Ovary (tissue), 10 donors: ENCODE results near the gene C1orf198. TPM values are rescaled to one million over a fixed set of nuclear protein-coding genes. Genes with fewer than 3 reads are reported as not detected.
A peak's percentile ranks its signal among the peaks of the same experiment; 100 is the strongest.

Experiments
- DNase-seq, 5 donors: peaks; one replicate each; pipeline ENCODE4 v3.0.0-alpha.2; 2019 to 2020
- H3K27ac ChIP-seq, 2 donors: fragments of 200-600 bp; one replicate each; pipeline versions ENCODE4 v1.5.1 to v1.8.0; 2019 to 2022
- H3K27me3 ChIP-seq: fragments of 200-600 bp; one replicate; pipeline ENCODE4 v1.8.0; 2022
- H3K36me3 ChIP-seq: fragments of 200-600 bp; sonication (generic); one replicate; pipeline ENCODE4 v1.5.1; 2019
- H3K4me1 ChIP-seq: one replicate; pipeline ENCODE4 v1.8.1; 2013; ENCODE audit warnings: mild to moderate bottlenecking, moderate library complexity; ENCODE audit not compliant: insufficient read depth
- H3K4me3 ChIP-seq: fragments of 200-600 bp; sonication (generic); one replicate; pipeline ENCODE4 v1.5.1; 2017
- H3K9me3 ChIP-seq, 2 donors: fragments of 200-600 bp in 1 of 2; sonication (generic) in 1 of 2; one replicate each; pipeline versions ENCODE4 v1.5.1 to v1.8.1; 2013 to 2019; ENCODE audit warnings: mild to moderate bottlenecking in 1 of 2, moderate library complexity in 1 of 2
- EP300 ChIP-seq: sonication (generic); formaldehyde crosslinking; IDR thresholded peaks from one replicate; pipeline ENCODE4 v1.6.1; 2017; ENCODE audit warnings: antibody characterized with exemption
- POLR2A ChIP-seq: fragments of 450-650 bp; IDR thresholded peaks from one replicate; pipeline ENCODE4 v1.6.1; 2017; ENCODE audit warnings: antibody characterized with exemption, mild to moderate bottlenecking, moderate library complexity
- WGBS, 3 donors: extraction: QIAGEN DNeasy Blood & Tissue Kit in 1 of 3; methylation state at CpG; one replicate each; pipeline versions ENCODE4 v1.1.5 to v1.1.7; 2013 to 2017; 5-methylcytosine and 5-hydroxymethylcytosine counted together
- intact Hi-C, 4 donors: fragments of 100-400 bp; cut with DNase I; formaldehyde crosslinking; loops; one replicate each; pipeline versions ENCODE4 v1.11.0 to v1.15.1; 2022 to 2023
- long read RNA-seq, 3 donors: library from polyadenylated mRNA in 2 of 3; unstranded in 2 of 3; transcript quantifications; one replicate each; pipeline ENCODE4 v2.0.0 and lab custom pipeline, GENCODE V29; 2021 to 2026
- polyA plus RNA-seq, 2 donors: library from polyadenylated mRNA; stranded (reverse); fragments of 200-250 nt in 1 of 2; fragments of 350-450 nt in 1 of 2; fragmentation: Illumina TruSeq in 1 of 2; extraction: RNeasy Lipid Tissue Mini Kit (QIAGEN cat#74804) in 1 of 2; gene quantifications; one replicate each; pipeline ENCODE4 v1.2.3, GENCODE V29; 2013 to 2014
- total RNA-seq, 7 donors: library from RNA; depleted of rRNA in 2 of 7; stranded (reverse); fragments of >200 nt in 2 of 7; fragmentation: NEBNext Ultra II Directional in 3 of 7; extraction: Animal tissue kit (Norgen Biotek cat#: 25700) in 3 of 7; gene quantifications; one replicate each; pipeline versions ENCODE4 v1.1.0 to v1.2.4, GENCODE V29; 2016 to 2023
- TF ChIP-seq, protein P1 (sequence below), 3 donors: fragments of 450-650 bp in 2 of 3; fragments of 200-600 bp in 1 of 3; IDR thresholded peaks; one replicate each; pipeline versions ENCODE4 v1.5.1 to v1.8.0; 2016 to 2022; ENCODE audit warnings: antibody characterized with exemption in 3 of 3, mild to moderate bottlenecking in 1 of 3
- donor health status: DM: no; HTN: no; CAD: no; lungs with moderate emphysema.
- donor health status: DM: no; HTN: no; CAD: no.
- donor health status: Bipolar disorder and iron deficiency.
- donor health status: DM: yes; HTN: yes; CAD: no.
- donor health status: DM: no; HTN: no; CAD: no.
- donor health status: DM: yes; HTN: yes; CAD: no.

C1orf198 gene, protein sequence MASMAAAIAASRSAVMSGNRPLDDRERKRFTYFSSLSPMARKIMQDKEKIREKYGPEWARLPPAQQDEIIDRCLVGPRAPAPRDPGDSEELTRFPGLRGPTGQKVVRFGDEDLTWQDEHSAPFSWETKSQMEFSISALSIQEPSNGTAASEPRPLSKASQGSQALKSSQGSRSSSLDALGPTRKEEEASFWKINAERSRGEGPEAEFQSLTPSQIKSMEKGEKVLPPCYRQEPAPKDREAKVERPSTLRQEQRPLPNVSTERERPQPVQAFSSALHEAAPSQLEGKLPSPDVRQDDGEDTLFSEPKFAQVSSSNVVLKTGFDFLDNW
- total RNA-seq (10 to 100 TPM; 36.7 to 60.8 (median 43.4) TPM), polyA plus RNA-seq (10 to 100 TPM; 34.0 to 58.3 TPM)
- long read RNA-seq, donor 1, transcript C1orf198-201 (4 exons, 3,858 nt): major isoform, 20 of 39 reads
- long read RNA-seq, donor 1, partial matches to known transcripts: 3 of 39 reads
- long read RNA-seq, donor 1, other reads (novel, unspliced or antisense): 16 of 39 reads
- long read RNA-seq, donor 2, transcript C1orf198-201 (4 exons, 3,858 nt): major isoform, 18 of 18 reads
- long read RNA-seq, donor 2, partial matches to known transcripts: 0 of 18 reads
- long read RNA-seq, donor 2, other reads (novel, unspliced or antisense): 0 of 18 reads
- long read RNA-seq, donor 3, transcript C1orf198-201 (4 exons, 3,858 nt): major isoform, 152 of 181 reads
- long read RNA-seq, donor 3, partial matches to known transcripts: 9 of 181 reads
- long read RNA-seq, donor 3, other reads (novel, unspliced or antisense): 20 of 181 reads

DNA sequence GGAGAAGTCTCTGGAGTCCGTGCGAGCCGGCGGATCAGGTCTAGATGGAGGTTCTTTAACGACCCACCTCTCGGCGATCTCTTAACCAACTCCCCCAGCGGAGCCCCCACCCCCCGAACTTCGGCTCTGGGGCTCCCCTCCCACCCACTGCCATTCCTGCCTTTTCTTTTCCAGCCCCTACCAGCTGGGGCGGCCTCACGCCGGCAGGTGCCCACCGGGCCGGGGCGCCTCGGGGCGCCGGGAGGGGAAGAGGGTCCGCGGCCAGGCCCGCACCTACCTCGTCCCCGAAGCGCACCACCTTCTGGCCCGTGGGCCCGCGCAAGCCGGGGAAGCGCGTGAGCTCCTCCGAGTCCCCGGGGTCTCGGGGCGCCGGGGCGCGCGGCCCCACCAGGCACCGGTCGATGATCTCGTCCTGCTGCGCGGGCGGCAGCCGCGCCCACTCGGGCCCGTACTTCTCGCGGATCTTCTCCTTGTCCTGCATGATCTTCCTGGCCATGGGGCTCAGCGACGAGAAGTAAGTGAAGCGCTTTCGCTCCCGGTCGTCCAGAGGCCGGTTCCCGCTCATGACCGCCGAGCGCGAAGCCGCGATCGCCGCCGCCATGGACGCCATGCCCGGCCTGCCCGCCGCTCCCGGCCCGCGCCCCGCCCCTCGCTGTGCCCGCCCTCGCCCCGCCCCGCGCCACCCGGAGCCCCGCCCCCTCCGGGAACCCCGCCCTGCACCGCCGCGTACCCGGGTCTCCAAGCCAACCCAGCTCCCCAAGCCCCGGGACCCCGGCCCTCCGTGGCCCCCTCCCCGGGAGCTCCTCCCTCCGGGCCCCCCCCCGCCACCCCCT, at the start of gene C1orf198:
C1orf198 (minus strand) TSS at position 619 of the 833 bp plus-strand sequence; CDS start at position 610, 9 bp downstream.
- Histone ChIP-seq H3K9me3 (no peaks in the 10 kb centered on the region), H3K36me3 (no peaks in the 10 kb centered on the region), H3K27ac (peak within 1 kb of the TSS; percentile 54 to 69), H3K4me3 (peak within 1 kb of the TSS; percentile 90), H3K27me3 (no peaks in the 10 kb centered on the region), H3K4me1 (peaks cover 26% of the 10 kb centered on the region)
- peak; percentile 70 to 88 (median 85) for DNase-seq
- intact Hi-C loops: loop anchor here in 1 of 4 donors (10.0 kb wide), 1 partner anchor 63 kb away; no protein-coding TSS in a partner anchor
- peak; percentile 47 for TF ChIP-seq POLR2A
- TF ChIP-seq EP300: no peak
- WGBS, 3 donors: 0 to 1% (median 0%) methylated on average over 52 to 96 of the region's 96 CpGs

DNA sequence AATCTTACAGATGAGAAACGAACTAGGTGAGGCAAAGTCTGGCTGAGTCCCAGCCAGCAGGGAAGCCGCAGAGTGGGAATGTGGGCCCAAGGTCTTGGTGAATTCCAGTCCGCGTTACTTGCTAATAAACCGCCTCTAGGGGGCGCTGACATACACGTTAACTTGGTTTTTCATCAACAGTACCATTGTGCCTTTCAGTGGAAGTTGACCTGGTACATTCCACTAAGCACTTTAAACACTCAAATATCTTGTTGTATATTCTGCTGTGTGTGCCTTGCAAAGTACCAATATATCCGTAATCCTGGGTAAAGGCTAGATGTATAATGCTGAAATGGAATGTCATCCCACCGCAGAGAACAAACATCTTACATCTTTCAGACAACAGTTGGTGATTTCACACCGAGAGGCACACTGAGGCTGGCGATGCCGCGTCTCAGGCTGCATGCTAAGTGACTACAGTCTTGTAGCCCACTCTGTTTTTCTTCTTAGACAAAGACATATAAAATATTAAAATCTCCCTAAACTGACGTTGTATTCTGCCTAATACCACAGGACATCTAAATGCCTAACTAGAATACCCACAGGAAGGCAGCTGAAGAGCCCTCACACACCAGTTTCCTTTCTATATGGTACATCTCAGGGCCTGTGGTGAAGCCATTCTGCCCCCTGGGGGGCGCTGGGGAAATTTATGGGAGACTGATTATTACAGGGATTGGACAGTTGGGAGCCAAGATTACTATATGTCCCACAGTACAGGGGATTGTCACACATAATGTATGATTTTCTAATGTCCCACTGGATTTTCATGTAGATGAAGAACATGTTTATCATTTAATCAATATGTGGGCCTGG, 49.2 kb upstream of the C1orf198 start:
- Histone ChIP-seq H3K4me1 (peaks cover 1% of the 10 kb centered on the region), H3K9me3 (no peaks in the 10 kb centered on the region), H3K4me3 (no peak overlapping the region), H3K27ac (no peak overlapping the region), H3K27me3 (no peaks in the 10 kb centered on the region), H3K36me3 (no peaks in the 10 kb centered on the region)
- WGBS, 3 donors: 58 to 63% (median 61%) methylated on average over 15 of the region's 15 CpGs
- peak; percentile 33 to 70 (median 66) for DNase-seq
- TF ChIP-seq POLR2A (no peak), EP300 (no peak)
- TF ChIP-seq, protein P1, sequence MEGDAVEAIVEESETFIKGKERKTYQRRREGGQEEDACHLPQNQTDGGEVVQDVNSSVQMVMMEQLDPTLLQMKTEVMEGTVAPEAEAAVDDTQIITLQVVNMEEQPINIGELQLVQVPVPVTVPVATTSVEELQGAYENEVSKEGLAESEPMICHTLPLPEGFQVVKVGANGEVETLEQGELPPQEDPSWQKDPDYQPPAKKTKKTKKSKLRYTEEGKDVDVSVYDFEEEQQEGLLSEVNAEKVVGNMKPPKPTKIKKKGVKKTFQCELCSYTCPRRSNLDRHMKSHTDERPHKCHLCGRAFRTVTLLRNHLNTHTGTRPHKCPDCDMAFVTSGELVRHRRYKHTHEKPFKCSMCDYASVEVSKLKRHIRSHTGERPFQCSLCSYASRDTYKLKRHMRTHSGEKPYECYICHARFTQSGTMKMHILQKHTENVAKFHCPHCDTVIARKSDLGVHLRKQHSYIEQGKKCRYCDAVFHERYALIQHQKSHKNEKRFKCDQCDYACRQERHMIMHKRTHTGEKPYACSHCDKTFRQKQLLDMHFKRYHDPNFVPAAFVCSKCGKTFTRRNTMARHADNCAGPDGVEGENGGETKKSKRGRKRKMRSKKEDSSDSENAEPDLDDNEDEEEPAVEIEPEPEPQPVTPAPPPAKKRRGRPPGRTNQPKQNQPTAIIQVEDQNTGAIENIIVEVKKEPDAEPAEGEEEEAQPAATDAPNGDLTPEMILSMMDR (IDR thresholded peaks at IDR 0.05): peak in 2 of 3 donors; percentile 15 to 65
- intact Hi-C loops: loop anchor here (5.0 to 10.0 kb wide), 2 partner anchors 120 to 297 kb away; no protein-coding TSS in a partner anchor

DNA sequence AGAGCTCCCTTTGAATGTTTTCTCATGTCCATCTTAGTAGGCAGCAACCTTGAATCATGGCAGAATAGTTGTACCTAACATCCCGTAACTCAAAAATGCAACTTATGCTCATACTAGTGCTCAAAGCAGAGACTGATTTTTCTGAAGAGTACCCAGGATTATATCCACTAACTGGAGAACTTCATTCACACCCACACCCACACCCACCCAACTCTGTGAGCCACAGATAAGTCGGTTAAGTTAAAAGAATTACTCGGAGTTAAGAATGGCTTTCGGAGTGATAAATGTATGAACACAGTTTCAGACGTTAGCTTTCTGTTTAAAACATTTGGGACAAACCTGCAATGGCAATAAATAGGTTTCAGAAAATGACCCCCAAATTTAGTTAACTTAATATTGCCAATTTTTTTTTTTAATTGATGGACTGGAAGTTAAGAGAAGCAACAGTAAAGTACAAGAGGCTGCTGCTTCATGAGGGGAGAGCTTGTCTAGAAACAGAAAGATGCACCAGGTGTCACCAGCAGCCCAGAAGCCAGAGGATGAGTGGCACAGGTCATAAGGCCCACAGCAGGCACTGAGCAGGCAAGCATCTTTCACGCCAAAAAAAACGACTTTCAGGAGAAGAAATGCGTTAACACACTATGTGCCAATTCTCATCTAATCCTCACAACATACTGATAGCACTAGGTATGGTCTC, 48.4 kb upstream of the C1orf198 start:
- DNase-seq: no peak
- 83 to 89% (median 85%) methylated on average over 8 of the region's 8 CpGs for WGBS, 3 donors
- intact Hi-C loops: loop anchor here (5.0 to 10.0 kb wide), 2 partner anchors 119 to 298 kb away; no protein-coding TSS in a partner anchor
- TF ChIP-seq POLR2A (no peak), EP300 (no peak)
- TF ChIP-seq, protein P1 (IDR thresholded peaks at IDR 0.05): no peak
- H3K9me3 ChIP-seq: no peaks in the 10 kb centered on the region
- no peaks in the 10 kb centered on the region for H3K36me3 ChIP-seq
- H3K27ac ChIP-seq: no peak overlapping the region
- no peak overlapping the region for H3K4me3 ChIP-seq
- peaks cover 1% of the 10 kb centered on the region for H3K4me1 ChIP-seq
- H3K27me3 ChIP-seq: no peaks in the 10 kb centered on the region

DNA sequence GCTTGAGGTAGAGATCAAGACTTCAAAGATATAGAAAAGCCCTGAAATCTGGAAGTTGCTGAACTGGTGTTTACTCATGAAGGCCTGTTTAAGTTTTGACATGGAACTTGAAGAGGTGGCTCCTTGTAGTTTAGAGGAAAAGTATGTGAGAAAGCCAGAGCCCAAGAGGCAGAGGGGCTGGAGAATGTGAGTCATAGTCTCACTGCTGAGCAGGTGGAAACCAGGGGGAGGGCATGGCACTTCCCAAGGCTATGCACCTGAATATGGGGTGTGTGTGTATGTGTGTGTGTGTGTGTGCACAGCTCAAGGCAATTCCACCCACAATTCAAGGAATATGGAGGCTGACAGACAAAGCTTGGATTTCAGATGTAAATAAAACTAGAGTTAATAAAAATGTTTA, 46.8 kb upstream of the C1orf198 start:
- intact Hi-C loops: loop anchor here (5.0 to 10.0 kb wide), 2 partner anchors 118 to 300 kb away; no protein-coding TSS in a partner anchor
- H3K4me3 ChIP-seq: no peak overlapping the region
- TF ChIP-seq, protein P1 (IDR thresholded peaks at IDR 0.05): no peak
- TF ChIP-seq POLR2A: no peak
- TF ChIP-seq EP300: no peak
- H3K4me1 ChIP-seq: peaks cover 2% of the 10 kb centered on the region
- no peaks in the 10 kb centered on the region for H3K36me3 ChIP-seq
- no peaks in the 10 kb centered on the region for H3K9me3 ChIP-seq
- H3K27ac ChIP-seq: no peak overlapping the region
- DNase-seq: no peak
- no peaks in the 10 kb centered on the region for H3K27me3 ChIP-seq
